GM19468 (cell line): ENCODE measurements around the gene LPP.

Source experiments
- ATAC-seq: cut with Tn5 transposase; IDR thresholded peaks from one replicate; pipeline ENCODE4 v1.9.1; 2021; ENCODE audit warnings: mild to moderate bottlenecking, moderate library complexity, moderate number of reproducible peaks; ENCODE audit not compliant: unreplicated experiment; ENCODE audit errors: extremely low read depth

Gene LPP

DNA sequence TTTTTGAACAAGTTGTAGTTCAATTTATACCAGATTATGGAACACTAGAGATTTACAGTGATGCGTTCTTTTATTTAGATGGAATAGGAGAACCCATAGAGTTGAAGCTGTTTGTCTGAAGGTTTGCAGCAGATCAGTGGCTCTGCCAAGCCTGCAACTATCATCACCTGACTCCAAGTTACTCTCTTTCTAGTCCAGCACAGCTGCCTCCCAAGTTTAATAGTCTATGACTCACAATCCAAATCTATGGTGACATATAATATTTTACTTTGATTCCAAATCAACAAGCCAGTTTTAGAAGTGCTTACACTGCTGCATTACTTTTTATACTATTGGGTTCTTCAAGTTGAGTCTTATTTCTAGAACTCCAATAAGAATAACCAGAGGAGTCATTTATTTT is 400.4 kb downstream of the LPP start:
- ATAC-seq: no peak

DNA sequence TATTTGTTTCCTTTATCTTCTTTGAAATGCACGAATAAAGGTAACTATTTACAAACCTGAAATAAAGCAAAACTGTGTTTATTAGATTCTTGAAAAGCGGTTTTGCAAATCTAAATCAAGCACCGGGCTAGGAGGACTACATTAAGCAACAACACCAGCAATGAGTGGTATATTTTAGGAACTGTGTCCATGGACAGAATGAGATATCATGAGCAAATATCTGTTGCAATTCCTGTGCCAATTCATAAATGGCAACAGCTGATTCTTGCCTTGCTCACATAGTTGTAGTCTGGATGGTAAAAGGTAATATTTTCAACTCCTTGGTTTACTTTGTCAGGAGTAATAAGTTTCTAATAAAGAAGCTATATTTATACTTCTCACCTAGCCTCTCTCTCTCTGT is 403.3 kb downstream of the LPP start:
- ATAC-seq: no peak

DNA sequence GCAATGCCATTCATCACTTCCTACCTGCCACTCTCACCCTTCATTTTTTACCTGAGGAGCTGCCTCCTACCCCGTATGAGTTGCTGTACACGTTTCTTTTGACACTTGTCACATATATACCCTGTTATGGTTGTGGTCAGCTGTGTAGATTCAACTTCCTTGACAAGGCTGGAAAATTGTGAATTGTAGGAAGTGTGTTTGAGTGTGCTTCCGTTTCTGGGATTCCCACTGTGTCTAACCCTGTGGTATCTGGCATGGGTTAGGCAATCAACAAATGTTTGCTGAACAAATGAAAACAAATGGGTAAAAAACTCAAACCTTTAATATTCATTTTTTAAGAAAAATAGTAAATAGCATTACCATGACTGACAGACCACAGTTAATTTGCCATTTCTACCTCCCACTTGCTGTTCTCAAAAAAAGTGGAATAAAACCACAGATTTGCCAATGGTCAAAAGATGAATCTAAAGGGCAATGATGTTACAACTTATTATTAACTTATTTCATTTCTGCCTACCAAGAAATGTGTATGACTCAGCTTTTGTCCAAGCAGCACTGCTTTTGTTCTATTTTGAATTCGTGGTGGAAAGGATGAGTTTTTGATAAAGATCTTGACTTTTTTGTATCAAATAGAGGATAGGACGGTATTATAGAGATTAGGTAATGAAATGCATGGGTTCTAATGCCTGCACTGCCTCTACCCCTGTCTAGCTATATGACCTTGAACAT is 404.6 kb downstream of the LPP start:
- ATAC-seq: no peak

DNA sequence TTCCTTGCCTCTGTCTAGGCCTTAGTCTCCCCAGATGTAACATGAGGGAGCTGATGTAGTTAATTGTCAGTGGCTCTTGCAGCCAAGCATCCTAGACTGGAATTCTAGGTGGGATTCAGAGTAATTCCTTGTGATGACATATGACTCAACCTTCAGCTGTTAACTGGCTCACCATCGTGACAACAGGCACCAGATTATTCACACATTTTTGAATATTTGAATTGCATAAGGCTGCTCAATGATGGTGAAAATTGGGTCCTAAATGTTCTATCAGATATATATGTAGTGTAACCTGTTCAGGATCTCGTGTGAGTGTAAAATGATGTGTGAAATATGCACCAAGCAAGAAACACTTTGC is 405.1 kb downstream of the LPP start:
- ATAC-seq: no peak

DNA sequence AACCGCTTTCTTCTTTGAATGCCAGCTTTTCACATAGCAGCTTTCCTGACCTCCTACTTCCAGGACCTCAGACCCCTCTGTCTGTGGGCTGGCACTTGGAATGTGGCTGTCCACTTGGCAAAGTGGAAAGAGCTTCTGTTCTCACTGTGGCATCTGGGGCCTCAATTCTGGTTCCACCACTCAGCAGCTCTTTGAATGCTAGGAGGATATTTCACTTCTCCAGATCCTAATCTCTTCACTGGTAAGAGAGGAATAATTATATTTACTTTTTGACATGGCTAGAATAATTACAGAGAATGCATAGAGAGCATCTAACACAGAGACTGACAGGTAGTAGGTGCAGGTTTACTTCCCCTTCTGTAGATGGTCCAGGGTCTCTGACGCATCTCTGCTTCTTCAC is 405.9 kb downstream of the LPP start:
- ATAC-seq: no peak

DNA sequence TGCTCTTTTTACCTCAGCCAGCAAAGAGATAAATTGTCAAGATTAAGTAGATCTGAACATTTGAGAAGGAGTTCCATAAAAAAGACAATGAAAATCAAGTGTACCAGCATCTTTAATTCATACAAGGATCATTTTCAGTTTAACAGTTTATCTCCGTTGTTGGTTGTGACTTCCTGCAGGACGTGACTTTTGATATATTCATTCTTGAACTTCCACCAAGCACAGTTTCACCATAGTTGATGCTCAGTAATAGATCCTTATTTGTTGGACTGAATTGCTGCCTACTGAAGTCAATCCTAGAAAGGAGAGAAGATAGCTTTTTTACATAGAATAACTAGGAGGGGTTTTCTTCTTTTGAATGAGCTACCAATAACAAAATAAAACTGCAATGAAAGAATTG is 408.2 kb downstream of the LPP start:
- ATAC-seq: no peak

DNA sequence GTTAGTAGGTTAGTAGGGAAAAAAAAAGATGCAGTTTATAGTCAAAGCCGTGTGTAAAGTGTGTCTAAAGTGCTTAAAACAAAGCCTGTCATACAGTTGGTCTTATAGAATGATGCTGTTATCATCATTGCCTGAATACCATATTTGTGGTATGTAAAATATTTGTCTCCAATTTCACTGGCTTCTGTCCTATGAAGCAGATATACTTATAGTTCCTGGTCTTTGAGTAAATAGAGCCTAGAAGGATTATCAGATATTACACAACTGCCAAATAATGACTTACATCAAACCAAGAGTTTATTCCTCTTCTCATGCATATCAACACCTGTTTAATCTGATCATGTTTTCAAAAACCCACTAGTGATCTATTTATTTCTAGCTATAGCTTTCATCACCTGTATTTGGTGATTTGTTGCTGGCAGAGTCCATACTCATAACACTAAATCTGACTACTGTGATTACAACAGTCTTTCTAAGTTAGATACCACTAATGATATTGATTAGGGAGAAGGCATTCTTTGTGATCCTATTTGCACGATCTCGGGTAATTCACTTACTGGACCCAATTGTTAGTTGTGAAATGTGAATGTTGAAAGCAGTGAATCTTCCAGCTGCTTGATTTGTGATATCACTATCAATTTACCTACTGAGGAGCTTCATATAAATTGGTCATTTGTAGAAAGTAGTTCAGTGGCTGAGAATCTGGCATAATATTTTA is 413.7 kb downstream of the LPP start:
- ATAC-seq: no peak

DNA sequence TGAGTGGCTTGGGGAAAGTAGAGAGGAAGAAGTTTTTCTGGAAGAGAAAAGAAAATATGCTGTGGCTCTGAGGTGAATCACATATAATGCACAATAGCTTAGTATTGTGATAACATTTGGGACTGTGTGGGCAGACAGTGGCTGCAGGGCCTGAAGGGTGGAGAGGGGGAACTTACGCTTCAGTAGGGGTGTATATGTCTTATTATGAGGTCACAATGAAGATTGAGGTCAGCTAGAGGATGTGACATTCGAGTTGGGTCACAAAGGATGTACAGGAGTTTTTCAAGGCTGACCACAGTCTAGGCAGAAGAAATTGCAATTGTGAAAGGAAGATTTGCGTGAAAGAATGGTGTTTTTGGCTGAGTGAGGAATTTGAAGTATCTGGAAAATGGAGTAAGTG is 414.8 kb downstream of the LPP start:
- ATAC-seq: no peak

DNA sequence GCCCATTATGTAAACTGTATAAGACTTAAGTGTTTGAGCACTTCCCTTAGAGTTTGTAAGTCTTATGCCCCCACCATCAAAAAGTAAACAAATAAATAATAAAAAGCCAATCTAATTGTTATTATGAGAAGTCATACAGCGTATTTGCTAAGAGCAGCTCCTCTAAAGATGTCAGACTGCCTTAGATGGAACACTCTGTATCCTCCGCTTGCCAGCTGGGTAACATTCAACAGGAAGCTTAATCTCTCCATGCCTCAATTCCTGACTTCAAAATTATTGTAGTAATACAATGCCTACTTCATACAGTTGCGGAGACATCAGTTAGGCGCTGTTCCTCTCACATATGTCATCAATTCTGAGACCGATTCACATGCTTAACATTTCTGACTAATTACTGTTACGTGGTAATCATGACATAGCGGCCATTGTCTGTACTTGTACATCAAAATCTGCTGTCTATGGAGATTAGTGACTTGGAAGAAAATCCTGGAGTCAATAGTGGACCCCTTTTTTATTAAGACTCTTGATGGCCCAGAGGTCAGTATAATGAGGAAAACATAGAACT is 417.7 kb downstream of the LPP start:
- ATAC-seq: no peak

DNA sequence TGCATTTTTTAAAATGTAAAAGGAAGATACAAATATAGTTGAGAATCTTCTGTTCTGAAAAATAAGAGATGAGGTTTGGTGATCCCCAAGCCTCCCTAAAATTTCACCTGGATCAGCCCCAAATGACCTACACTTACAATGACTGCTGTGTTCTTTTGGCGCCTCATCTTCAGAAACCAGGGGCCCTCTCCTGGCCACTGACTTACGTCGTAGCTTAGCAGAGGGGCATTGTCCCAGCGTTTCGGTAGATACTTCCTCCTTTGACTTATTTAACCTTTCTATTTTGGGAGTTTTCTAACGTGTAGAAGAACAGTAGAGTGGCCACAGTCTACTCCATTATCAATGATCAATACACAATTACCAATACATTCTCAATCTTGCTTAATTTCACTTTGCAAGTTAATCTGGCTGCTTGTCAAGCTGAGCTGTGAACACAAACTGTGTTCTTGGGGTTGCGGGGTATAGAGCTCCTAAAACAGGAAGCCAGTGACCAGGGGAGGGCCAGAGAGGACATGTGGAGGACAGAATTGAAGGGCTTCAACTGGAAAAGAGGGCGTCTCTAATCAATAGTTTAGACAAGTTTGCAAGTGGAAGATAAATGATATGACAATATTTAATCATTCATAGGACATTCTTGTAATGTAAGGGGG is 419.5 kb downstream of the LPP start:
- ATAC-seq: no peak

DNA sequence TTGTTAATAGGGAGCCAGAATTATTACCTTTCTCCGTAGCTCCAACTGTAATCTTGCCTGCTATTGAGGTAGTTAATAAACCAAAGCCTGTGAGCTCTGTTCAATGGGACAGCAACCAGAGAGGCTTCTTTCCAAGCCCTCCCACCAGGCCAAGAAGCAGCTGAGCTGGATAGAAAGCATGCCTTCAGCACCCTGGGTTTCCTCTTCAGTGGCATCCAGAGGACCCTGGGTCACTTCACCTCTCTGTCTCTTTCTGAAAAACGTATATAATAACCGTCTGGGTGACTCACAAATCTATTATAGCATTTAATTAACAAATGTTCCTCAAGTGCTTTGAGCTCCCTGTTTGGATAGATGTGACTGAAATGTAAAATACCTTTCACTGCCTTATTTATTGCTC is 420.0 kb downstream of the LPP start:
- ATAC-seq: no peak

DNA sequence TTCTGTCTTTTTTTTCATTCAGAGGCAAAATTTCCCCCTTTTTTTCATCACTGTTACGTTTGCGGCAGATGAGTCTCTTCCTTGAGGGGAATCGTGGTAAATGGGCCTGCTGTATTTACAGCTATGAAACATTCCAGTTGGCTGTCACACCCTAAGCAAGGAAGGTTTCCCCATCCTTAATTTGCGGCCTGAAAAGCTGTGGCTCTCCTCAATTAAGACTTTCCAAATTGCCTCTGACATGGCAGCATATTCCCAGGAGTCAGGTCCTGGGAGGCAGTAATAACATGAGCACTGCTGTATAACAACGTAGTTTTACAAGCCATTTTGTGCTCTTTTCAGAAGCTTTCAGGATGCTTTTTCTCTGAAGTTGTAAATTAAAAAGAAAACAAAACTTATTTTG is 420.9 kb downstream of the LPP start:
- ATAC-seq: no peak

DNA sequence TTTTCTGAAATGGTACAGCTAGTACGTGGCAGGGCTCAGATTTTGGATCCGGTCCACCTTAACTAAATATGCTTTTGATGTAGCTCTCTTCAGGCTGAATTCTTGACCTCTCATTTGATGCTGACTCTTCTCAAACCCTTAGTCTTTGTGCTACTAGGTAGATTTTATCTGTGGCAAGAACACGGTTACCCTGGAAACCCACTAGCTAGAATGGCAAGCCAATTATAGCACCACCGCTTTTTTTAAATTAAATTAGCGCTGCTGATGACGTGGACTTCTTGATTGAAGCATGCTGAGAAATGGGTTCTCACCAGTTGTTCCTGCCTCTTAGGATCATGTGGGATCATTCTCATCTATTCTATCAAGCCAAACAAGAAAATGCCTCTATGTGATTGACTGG is 421.5 kb downstream of the LPP start:
- no peak for ATAC-seq

DNA sequence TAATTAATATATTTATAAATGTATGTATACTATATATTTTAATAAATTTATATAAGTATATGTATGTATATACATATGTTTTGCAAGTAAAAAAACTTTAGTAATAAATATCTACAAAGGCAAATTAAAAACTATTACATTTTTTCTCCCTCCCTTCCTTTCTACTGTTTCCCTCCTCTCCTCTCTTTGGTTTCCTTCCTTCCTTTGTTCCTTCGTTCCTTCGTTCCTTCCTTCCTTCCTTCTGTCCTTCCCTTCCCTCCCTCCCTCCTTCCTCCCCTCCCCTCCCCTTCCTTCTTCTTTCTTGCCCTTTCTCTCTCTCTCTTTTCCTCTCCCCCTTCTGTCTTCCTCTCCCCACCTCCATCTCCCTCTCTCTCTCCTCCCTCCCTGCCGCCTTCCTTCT is 423.6 kb downstream of the LPP start:
- no peak for ATAC-seq

DNA sequence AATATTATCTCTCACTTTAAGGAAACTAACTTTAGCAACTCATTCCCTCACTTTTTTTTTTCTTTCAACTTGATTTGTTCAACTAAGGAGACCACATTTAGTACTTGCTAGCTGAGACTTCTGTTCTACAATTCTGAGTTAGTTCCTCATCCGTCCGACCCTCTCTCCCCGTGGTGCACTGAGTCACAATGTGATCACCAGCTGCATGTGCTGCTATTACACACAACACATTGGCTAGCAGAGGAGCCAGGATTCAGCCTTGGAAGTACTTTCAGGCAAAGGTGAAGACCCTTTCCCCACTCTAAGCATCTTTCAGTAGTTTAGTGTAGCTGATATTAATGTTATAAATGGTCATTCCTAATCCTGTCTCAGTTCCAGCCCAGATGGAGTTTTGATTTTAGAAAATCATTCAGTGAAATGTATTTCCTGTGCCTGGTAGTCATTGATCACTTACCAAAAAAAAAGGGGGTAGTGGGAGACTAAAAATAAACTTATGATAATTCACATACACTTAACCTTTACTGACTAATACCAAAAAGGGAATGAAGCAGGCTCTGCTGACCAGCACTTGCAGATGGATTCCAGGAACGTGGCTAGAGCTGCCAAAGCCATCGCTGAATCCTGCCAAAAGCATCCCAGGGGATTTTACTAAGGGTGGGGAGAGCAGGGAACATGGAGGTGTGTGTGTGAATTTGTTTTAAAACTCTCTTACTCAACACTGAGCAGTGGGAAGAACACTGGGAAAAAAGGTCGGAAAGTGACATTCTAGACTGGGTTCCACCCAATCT is 424.8 kb downstream of the LPP start:
- ATAC-seq: no peak

DNA sequence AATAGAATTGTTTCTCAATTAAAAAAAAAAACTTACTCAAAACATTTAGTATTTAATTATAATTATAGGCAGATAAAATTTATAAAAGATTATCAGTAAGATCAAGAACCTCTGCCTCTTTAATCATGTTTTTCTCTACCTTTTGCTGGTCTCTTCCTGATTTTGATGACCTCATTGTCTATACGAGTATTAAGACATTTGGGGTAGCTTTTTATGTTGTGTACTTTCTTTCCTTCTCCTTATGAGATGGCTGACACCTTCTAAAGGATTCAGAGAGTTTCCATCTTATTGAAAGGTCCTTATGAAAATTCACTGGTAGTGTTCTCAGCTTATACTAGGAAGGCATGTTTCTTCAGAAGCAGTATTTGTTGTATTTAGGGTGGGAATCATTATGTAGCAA is 426.3 kb downstream of the LPP start:
- ATAC-seq: no peak

DNA sequence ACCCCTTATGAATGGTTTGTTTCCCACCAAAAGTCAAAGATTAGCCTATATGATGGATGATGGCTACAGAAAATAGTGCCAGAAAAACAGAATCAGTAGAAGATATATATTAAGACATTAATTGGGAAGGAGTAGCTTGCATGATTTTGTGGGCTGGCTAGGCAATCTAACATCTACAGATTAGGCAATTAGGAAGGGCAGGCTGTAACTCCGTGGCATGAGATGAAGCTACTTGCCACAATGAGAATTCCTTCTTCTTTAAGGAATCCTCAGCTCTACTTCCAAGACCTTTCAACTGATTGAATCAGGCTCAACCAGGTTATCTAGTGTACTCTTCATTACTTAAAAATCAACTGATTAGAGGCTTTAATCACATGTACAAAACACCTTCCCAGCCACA is 426.7 kb downstream of the LPP start:
- ATAC-seq: no peak

DNA sequence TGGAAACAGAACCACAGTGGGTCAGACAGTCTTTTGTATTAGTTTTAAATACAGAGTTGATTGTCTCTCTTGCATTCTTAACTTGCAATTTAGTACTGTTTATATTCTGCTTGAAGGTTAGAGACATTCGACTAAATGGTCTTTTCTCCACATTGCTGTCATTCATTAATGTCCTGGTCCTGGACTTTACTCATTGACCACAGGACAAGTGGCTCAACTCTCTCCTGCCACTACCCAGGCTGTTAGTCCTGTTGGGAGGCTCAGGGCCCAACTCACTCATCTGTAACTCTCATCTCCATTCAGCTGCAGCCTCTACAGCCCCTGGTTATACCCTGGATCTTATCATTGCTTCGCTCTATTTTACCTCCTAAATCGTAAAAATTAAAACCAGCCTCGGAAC is 427.4 kb downstream of the LPP start:
- ATAC-seq: no peak

DNA sequence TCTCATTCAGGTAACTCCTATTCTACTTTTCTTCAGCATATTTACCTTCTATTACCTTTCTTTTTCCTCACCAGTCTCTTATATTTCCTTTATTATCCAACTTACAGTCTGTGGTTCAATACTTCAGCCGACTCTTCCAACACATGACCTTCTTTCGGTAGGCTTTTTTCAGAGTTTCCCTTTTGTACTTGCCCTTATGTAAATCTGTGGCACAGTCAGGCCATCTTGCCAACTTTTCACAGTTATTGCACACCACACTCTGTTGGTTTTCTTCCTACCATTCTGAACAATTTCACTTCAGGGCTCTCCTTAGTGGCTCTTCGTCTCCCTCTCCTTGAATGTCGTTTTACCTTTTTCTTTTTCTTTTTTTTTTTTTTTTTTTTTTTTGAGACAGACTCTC is 427.8 kb downstream of the LPP start:
- no peak for ATAC-seq

DNA sequence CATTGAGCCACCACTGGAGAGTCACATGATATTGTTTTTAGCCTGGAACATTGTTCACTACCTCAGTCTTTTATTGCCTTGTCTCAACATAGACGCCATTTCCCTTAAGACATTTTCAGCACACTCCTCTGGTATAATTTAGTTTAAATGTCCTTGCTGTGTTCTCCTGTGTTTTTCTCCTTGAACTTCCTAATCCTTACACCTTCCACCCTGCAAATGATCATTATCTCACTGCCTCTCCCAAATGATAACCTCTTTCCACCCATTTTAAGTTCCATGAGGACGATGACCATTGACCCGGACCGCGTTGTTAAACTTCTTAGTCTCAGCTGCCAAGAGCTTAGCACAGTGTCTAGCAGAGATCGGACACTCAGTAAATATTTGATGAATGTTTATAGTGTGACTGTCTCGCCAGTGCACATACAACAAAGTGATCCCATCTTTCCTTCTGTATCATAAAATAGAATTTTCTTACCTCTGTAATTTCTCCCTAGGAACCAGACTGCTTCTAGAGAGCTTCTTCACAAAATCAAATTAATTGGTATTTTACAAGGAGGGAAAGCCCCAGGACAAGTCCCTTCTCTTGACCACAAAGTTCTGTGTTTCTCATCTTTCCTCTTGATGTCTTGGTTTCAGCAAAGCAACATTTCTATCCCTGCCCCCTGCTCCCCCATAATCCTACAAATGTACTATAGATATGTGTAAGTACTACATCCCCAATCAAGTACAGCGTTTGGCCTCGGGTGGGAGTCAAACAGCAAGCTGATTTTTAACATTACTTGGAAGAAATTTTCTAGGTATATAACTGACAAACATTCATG is 429.6 kb downstream of the LPP start:
- ATAC-seq: no peak
